K562 (cell line): ENCODE measurements around the gene LPAR5. TPM values are rescaled to one million over a fixed set of nuclear protein-coding genes. Genes with fewer than 3 reads are reported as not detected.
A peak's percentile ranks its signal among the peaks of the same experiment; 100 is the strongest.

ENCODE experiments used
- CC2D1A ChIP-seq: fragments of 450-650 bp; IDR thresholded peaks from 2 replicates; pipeline ENCODE4 v1.6.1; 2017; ENCODE audit warnings: mild to moderate bottlenecking
- HLTF ChIP-seq: fragments of 450-650 bp; IDR thresholded peaks from 2 replicates; pipeline ENCODE4 v1.6.1; 2016
- HMBOX1 ChIP-seq: sonication (generic); IDR thresholded peaks from 2 replicates; pipeline ENCODE4 v1.6.1; 2016
- HMG20B ChIP-seq: fragments of 250-450 bp; sonication (Bioruptor Pico); IDR thresholded peaks from 2 replicates; pipeline ENCODE4 v1.5.0; 2021; ENCODE audit warnings: mild to moderate bottlenecking
- MTA3 ChIP-seq: fragments of 450-650 bp; formaldehyde crosslinking; IDR thresholded peaks from 2 replicates; pipeline ENCODE4 v1.6.1; 2017; ENCODE audit warnings: mild to moderate bottlenecking, borderline replicate concordance
- NFIX ChIP-seq: fragments of 250-450 bp; sonication (Bioruptor Pico); IDR thresholded peaks from 2 replicates; pipeline ENCODE4 v1.4.0; 2020; ENCODE audit warnings: low read depth, mild to moderate bottlenecking, moderate library complexity
- RBFOX2 ChIP-seq: fragments of 200-400 bp; formaldehyde crosslinking; IDR thresholded peaks from 2 replicates; pipeline ENCODE4 v1.6.1; 2017; ENCODE audit warnings: low read depth, mild to moderate bottlenecking, low read length, moderate library complexity
- RBM25 ChIP-seq: fragments of 200-400 bp; formaldehyde crosslinking; IDR thresholded peaks from 2 replicates; pipeline ENCODE4 v1.6.1; 2018; ENCODE audit warnings: low read length, low read depth, moderate library complexity; ENCODE audit not compliant: severe bottlenecking
- SAFB ChIP-seq: fragments of 200-400 bp; formaldehyde crosslinking; IDR thresholded peaks from 2 replicates; pipeline ENCODE4 v1.6.1; 2017; ENCODE audit warnings: low read depth, low read length, borderline replicate concordance
- TCF3 ChIP-seq: sonication (generic); formaldehyde crosslinking; IDR thresholded peaks from 2 replicates; pipeline ENCODE4 v1.4.0; 2020; ENCODE audit warnings: mild to moderate bottlenecking, missing genetic modification reagents
- TEAD4 ChIP-seq, 2 experiments: sonication (generic) in 1 of 2; formaldehyde crosslinking in 1 of 2; IDR thresholded peaks; 2 replicates each; pipeline versions ENCODE4 v1.6.1 to v1.8.0; 2012 to 2022; ENCODE audit warnings: borderline replicate concordance in 1 of 2, inconsistent platforms in 1 of 2, low read length in 1 of 2, mild to moderate bottlenecking in 1 of 2, missing genetic modification reagents in 1 of 2
- TOE1 ChIP-seq, 2 experiments: fragments of 450-650 bp in 1 of 2; sonication (generic) in 1 of 2; formaldehyde crosslinking in 1 of 2; IDR thresholded peaks; 2 replicates each; pipeline versions ENCODE4 v1.7.1 to v1.8.0; 2016 to 2022; ENCODE audit warnings: borderline replicate concordance in 2 of 2, mild to moderate bottlenecking in 2 of 2, antibody characterized with exemption in 1 of 2, inconsistent platforms in 1 of 2, low read depth in 1 of 2, missing genetic modification reagents in 1 of 2, moderate library complexity in 1 of 2
- TRIM28 ChIP-seq: fragments of 450-650 bp; IDR thresholded peaks from 2 replicates; pipeline ENCODE4 v1.6.1; 2017
- U2AF2 ChIP-seq: fragments of 200-400 bp; formaldehyde crosslinking; optimal IDR thresholded peaks from 2 replicates; pipeline ENCODE3; 2017; ENCODE audit warnings: low read depth, mild to moderate bottlenecking, low read length
- XRCC5 ChIP-seq: fragments of 200-400 bp; formaldehyde crosslinking; IDR thresholded peaks from 2 replicates; pipeline ENCODE4 v1.6.1; 2017; ENCODE audit warnings: low read depth, mild to moderate bottlenecking, low read length
- ZBTB17 ChIP-seq: fragments of 450-650 bp; formaldehyde crosslinking; IDR thresholded peaks from 2 replicates; pipeline ENCODE4 v1.4.0; 2020; ENCODE audit warnings: mild to moderate bottlenecking
- ZFP36 ChIP-seq: fragments of 150-350 bp; IDR thresholded peaks from 2 replicates; pipeline ENCODE4 v1.6.1; 2018; ENCODE audit warnings: low read length, low read depth; ENCODE audit not compliant: partially characterized antibody
- ZNF282 ChIP-seq: sonication (generic); formaldehyde crosslinking; IDR thresholded peaks from 2 replicates; pipeline ENCODE4 v1.8.1; 2023; ENCODE audit warnings: missing genetic modification reagents
- ZNF311 ChIP-seq: fragments of 250-450 bp; sonication (Bioruptor Pico); IDR thresholded peaks from 2 replicates; pipeline ENCODE4 v1.4.0; 2020; ENCODE audit warnings: mild to moderate bottlenecking, moderate library complexity
- ZNF589 ChIP-seq: fragments of 200-800 bp; sonication (Bioruptor generic); IDR thresholded peaks from 2 replicates; pipeline ENCODE4 v1.6.1; 2016; ENCODE audit warnings: low read depth, missing genetic modification characterization, missing compliant biosample characterization
- ZNF696 ChIP-seq: fragments of 250-450 bp; sonication (Bioruptor Pico); conservative IDR thresholded peaks from 2 replicates; pipeline ENCODE4 v1.4.0; 2020; ENCODE audit warnings: mild to moderate bottlenecking, moderate library complexity
- ZNF766 ChIP-seq: fragments of 200-800 bp; sonication (Bioruptor generic); conservative IDR thresholded peaks from 2 replicates; pipeline ENCODE4 v1.6.1; 2016; ENCODE audit warnings: missing genetic modification characterization, missing compliant biosample characterization
- polyA plus RNA-seq, 8 experiments: library from polyadenylated mRNA; depleted of rRNA in 4 of 8; stranded (reverse) in 5 of 8; unstranded in 3 of 8; fragments of >200 nt; fragmentation: Nextera tagmentation in 2 of 8; fragmentation: Illumina TruSeq in 1 of 8; extraction: Ambion mirVana in 2 of 8; extraction: Trizol in 1 of 8; gene quantifications; 2 replicates each; pipeline versions ENCODE4 v1.2.1 to v1.2.3, GENCODE V29; 2011 to 2014; ENCODE audit warnings: inconsistent platforms in 1 of 8, missing spikeins in 1 of 8
- total RNA-seq, 7 experiments: library from RNA; depleted of rRNA in 6 of 7; stranded (reverse); fragments of >200 nt in 6 of 7; fragmentation: Illumina TruSeq in 2 of 7; extraction: Trizol in 2 of 7; gene quantifications; 2 replicates each; pipeline versions ENCODE4 v1.2.1 to v1.2.3, GENCODE V29; 2011 to 2021; ENCODE audit warnings: low replicate concordance in 1 of 7
- TF ChIP-seq, protein P1 (sequence below): fragments of 450-650 bp; IDR thresholded peaks from 2 replicates; pipeline ENCODE4 v1.6.1; 2017; ENCODE audit warnings: antibody characterized with exemption, mild to moderate bottlenecking

Gene LPAR5
- total and polyA plus RNA-seq, 9 of the 15 experiments (the other 6 are each of a cell fraction or from before 2014, with no cell fraction given): 1.3 to 11.7 (median 3.6) TPM

GRCh38 chr12:6613015-6613775, 22.6 kb downstream of the LPAR5 start (continued):
- TF ChIP-seq NFIX (CRISPR knock-in tag) (no peak), HMBOX1 (peak; percentile 30; the same call in 1 of the 2 replicates), ZNF311 (CRISPR knock-in tag) (0 out of 2 replicates have a peak, but pooled peaks have one; percentile 24), RBFOX2 (peak; percentile 55), ZNF766 (peak; percentile 92), XRCC5 (no peak; the same call in 1 of the 2 replicates), RBM25 (no peak), U2AF2 (no peak), TOE1 (IDR thresholded peaks at IDR 0.05; ENCODE audit: borderline replicate concordance) (peak; percentile 60; the same call in 1 of the 2 replicates), TOE1 (CRISPR knock-in tag; IDR thresholded peaks at IDR 0.05; ENCODE audit: borderline replicate concordance, low read depth) (no peak), SAFB (no peak), HMG20B (CRISPR knock-in tag) (no peak), ZNF589 (CRISPR knock-in tag) (peak; percentile 86; the same call in 1 of the 2 replicates), ZNF282 (CRISPR knock-in tag) (no peak), ZBTB17 (0 out of 2 replicates have a peak, but pooled peaks have one; percentile 25), MTA3 (peak; percentile 18; the same call in 1 of the 2 replicates), TRIM28 (0 out of 2 replicates have a peak, but pooled peaks have one; percentile 53), ZNF696 (CRISPR knock-in tag) (no peak), TCF3 (CRISPR knock-in tag) (no peak), HLTF (peak; percentile 67; the same call in 1 of the 2 replicates), ZFP36 (no peak), TEAD4 (IDR thresholded peaks at IDR 0.05; ENCODE audit: low read length) (peak; percentile 80), TEAD4 (CRISPR knock-in tag; IDR thresholded peaks at IDR 0.05; ENCODE audit: borderline replicate concordance) (no peak), CC2D1A (0 out of 2 replicates have a peak, but pooled peaks have one; percentile 29)
- TF ChIP-seq, protein P1, sequence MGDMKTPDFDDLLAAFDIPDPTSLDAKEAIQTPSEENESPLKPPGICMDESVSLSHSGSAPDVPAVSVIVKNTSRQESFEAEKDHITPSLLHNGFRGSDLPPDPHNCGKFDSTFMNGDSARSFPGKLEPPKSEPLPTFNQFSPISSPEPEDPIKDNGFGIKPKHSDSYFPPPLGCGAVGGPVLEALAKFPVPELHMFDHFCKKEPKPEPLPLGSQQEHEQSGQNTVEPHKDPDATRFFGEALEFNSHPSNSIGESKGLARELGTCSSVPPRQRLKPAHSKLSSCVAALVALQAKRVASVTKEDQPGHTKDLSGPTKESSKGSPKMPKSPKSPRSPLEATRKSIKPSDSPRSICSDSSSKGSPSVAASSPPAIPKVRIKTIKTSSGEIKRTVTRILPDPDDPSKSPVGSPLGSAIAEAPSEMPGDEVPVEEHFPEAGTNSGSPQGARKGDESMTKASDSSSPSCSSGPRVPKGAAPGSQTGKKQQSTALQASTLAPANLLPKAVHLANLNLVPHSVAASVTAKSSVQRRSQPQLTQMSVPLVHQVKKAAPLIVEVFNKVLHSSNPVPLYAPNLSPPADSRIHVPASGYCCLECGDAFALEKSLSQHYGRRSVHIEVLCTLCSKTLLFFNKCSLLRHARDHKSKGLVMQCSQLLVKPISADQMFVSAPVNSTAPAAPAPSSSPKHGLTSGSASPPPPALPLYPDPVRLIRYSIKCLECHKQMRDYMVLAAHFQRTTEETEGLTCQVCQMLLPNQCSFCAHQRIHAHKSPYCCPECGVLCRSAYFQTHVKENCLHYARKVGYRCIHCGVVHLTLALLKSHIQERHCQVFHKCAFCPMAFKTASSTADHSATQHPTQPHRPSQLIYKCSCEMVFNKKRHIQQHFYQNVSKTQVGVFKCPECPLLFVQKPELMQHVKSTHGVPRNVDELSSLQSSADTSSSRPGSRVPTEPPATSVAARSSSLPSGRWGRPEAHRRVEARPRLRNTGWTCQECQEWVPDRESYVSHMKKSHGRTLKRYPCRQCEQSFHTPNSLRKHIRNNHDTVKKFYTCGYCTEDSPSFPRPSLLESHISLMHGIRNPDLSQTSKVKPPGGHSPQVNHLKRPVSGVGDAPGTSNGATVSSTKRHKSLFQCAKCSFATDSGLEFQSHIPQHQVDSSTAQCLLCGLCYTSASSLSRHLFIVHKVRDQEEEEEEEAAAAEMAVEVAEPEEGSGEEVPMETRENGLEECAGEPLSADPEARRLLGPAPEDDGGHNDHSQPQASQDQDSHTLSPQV: no peak
